ENCODE measurements around the gene IGF2BP3. TPM values are rescaled to one million over a fixed set of nuclear protein-coding genes. Genes with fewer than 3 reads are reported as not detected.

The IGF2BP3 gene
- total RNA-seq, 1 donor from 2014 or later, result 2.0 TPM

DNA sequence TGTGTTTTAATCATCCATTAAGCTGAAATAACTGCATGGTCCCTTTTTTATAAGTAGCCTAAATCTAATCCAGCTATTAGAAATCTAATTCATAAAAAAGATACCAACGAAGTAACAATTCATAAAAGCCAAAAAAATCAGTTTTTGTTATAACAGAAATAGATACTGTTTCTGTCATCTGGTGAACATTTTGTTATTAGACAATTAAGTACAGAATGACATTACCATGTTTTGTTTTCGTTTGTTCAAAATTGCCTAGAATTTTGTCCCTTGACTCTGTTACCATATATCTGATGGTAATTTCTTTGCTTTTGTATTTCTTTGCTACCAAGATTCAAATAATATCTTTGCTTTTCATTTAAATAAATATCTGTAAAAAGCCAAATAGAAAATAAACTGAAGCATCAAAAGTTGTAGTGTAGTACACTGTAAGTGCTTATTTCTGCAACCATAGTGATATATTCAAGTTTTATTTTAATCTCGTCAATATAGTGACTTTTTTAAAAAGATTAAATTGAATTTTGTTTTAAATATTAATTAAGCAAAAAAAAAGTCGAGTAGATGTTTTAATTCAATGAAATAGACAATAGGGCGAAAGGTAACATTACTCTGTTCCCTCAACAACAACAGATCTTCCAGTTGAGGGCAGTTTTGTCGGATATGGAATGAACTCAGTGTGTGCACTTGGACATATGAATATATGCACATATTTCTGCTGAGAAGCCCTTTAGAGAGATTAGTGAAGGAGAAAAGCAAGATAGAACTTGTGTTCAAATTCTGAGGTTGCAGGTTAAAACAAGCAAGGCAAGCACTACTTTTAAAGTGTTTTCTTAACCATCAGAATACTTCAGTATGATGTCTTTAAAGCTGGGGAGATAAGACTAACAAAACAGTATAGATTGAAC is 7.9 kb upstream of the IGF2BP3 start:
- TF ChIP-seq, protein P1, sequence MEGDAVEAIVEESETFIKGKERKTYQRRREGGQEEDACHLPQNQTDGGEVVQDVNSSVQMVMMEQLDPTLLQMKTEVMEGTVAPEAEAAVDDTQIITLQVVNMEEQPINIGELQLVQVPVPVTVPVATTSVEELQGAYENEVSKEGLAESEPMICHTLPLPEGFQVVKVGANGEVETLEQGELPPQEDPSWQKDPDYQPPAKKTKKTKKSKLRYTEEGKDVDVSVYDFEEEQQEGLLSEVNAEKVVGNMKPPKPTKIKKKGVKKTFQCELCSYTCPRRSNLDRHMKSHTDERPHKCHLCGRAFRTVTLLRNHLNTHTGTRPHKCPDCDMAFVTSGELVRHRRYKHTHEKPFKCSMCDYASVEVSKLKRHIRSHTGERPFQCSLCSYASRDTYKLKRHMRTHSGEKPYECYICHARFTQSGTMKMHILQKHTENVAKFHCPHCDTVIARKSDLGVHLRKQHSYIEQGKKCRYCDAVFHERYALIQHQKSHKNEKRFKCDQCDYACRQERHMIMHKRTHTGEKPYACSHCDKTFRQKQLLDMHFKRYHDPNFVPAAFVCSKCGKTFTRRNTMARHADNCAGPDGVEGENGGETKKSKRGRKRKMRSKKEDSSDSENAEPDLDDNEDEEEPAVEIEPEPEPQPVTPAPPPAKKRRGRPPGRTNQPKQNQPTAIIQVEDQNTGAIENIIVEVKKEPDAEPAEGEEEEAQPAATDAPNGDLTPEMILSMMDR (IDR thresholded peaks at IDR 0.05), result no peak
- intact Hi-C loops (cut with DNase I), result no loop called here
- Histone ChIP-seq H3K4me1 (peaks cover 15% of the 10 kb centered on the region), H3K27ac (no peak overlapping the region), H3K36me3 (no peaks in the 10 kb centered on the region), H3K4me3 (no peak overlapping the region), H3K9me3 (no peaks in the 10 kb centered on the region), H3K27me3 (ENCODE audit: low read depth) (peaks cover 81% of the 10 kb centered on the region)
- DNase-seq (no peak), ATAC-seq (no peak)

DNA sequence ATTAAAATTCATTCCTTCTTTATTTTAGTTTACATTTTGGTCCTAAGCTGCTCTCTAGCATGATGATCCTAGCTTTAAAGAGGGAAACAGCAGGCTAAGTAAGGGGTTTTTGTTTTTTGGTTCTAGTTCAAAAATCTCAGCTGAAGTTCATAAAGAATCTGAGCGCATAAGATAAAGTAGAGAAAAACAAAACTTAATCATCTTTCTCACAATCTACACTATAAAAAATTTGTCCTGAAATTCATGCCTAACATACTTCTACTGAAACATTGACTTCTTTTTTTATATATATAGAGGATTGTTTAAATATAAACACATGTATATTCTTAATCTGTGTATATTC is 6.8 kb upstream of the IGF2BP3 start:
- peaks cover 92% of the 10 kb centered on the region for H3K27me3 ChIP-seq (ENCODE audit: low read depth)
- no peak for DNase-seq
- H3K36me3 ChIP-seq, result no peaks in the 10 kb centered on the region
- TF ChIP-seq, protein P1 (IDR thresholded peaks at IDR 0.05), result no peak
- H3K27ac ChIP-seq, result no peak overlapping the region
- H3K9me3 ChIP-seq, result no peaks in the 10 kb centered on the region
- peaks cover 15% of the 10 kb centered on the region for H3K4me1 ChIP-seq
- intact Hi-C loops (cut with DNase I), result no loop called here
- no peak for ATAC-seq
- H3K4me3 ChIP-seq, result no peak overlapping the region

DNA sequence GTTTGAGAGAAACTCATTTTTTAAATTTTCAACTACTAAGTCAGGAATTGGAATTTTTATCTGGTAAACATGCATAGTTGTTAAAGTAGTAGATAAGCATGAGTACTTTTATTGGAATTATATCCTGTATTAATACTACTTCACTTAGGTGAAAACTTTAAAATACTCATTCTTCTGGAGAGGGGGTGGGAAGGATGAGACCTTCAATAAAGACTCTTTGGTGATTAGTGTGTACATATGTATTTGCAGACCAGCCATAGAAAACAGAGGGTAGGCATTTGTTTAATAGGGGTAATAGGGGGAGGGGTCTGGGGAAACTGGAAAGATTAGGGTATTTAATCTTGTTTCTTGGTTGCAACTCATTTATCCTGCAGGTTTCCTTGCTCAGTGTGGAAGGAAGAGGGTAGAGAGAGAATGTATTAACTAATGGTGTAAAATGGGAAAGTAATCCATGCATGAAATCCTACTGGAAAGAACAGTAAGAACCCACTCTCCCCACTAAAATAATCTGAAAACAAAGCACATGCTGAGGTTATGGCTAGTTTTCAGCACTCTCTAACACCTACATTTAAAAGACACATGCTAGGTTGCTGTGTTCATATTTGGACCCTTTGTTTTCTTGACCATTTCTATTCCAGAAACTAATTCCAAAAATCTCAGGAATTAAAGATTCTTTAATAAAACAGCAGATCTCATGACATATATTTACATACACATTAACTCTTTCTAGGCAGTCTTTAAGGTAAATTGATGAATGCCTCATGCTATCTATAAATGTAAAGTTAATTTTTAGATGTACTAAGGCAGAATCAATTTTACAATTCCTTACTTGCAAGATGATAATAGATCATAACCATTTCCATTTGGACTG is 6.2 kb upstream of the IGF2BP3 start:
- no peaks in the 10 kb centered on the region for H3K9me3 ChIP-seq
- intact Hi-C loops (cut with DNase I), result no loop called here
- no peaks in the 10 kb centered on the region for H3K36me3 ChIP-seq
- H3K4me1 ChIP-seq, result peaks cover 16% of the 10 kb centered on the region
- H3K27me3 ChIP-seq (ENCODE audit: low read depth), result peaks cover 97% of the 10 kb centered on the region
- DNase-seq (no peak), ATAC-seq (no peak)
- H3K27ac ChIP-seq, result no peak overlapping the region
- TF ChIP-seq, protein P1 (IDR thresholded peaks at IDR 0.05), result no peak
- H3K4me3 ChIP-seq, result no peak overlapping the region

DNA sequence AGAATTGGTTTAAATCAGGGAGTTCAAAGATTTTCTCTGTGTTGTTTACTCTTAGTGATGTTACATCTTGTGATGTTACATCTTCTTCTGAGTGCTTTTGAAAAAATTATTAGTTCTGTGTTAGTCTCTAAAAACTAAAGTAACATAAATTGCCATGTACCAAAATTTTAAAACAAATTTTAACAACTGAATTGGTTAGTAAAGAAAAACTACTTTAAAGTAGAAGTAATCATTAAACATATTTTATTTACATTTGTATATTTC is 5.2 kb upstream of the IGF2BP3 start:
- intact Hi-C loops (cut with DNase I), result no loop called here
- peaks cover 98% of the 10 kb centered on the region for H3K27me3 ChIP-seq (ENCODE audit: low read depth)

DNA sequence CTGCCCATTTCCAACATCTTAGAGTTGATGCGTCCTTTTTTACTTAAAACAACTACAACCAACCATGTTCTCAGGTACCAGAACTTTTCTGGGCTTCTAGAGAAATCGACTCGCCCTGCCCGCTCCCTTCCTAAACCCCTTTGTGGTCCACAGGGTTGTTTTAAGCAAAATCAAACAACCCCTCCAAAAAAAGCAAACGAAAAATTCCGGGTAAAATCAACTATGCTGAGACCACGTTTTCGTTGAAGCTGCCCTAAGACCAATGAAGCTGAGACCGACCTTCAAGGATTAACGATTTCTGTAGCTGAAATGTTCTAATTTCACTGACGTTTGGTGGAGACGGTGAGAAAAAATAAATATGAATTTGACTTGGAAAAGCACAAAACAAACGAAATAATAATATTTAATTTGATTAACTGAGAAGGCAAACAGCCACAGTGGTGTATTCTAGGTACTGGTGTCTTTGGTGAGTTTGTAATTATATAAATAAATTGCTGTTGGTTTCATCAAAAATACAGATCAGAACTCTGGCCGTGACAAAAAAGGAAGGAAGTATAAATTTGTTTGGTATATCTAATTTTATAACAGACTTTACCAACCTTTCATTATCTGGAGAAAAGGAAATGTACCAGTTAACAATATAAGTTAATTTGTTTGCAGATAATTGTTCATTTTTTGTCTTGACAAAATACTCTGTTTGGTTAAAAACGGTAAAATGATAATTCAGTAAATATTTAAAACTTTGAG is 4.7 kb upstream of the IGF2BP3 start:
- Histone ChIP-seq H3K27ac (no peak overlapping the region), H3K4me1 (peaks cover 31% of the 10 kb centered on the region), H3K27me3 (ENCODE audit: low read depth) (peaks cover 98% of the 10 kb centered on the region), H3K36me3 (no peaks in the 10 kb centered on the region), H3K4me3 (peak overlapping the region; percentile 38), H3K9me3 (no peaks in the 10 kb centered on the region)
- no peak for DNase-seq
- TF ChIP-seq, protein P1 (IDR thresholded peaks at IDR 0.05), result no peak
- intact Hi-C loops (cut with DNase I), result no loop called here
- no peak for ATAC-seq

More for the DNA sequence above, 5.2 kb upstream of the IGF2BP3 start:
- TF ChIP-seq, protein P1 (IDR thresholded peaks at IDR 0.05), result no peak
- H3K4me3 ChIP-seq, result no peak overlapping the region
- DNase-seq (no peak), ATAC-seq (no peak)
- H3K36me3 ChIP-seq, result no peaks in the 10 kb centered on the region
- H3K9me3 ChIP-seq, result no peaks in the 10 kb centered on the region
- no peak overlapping the region for H3K27ac ChIP-seq
- H3K4me1 ChIP-seq, result peaks cover 26% of the 10 kb centered on the region

All from lower lobe of right lung (tissue), 2 donors.